ENCODE results near the gene ZBED6. TPM values are rescaled to one million over a fixed set of nuclear protein-coding genes. Genes with fewer than 3 reads are reported as not detected.
"Not testable (repeated sequence)": the region's sequence is repeated elsewhere in the genome, so short reads cannot be mapped to it uniquely, and the experiment has no call there.

The ZBED6 gene
- total and polyA plus RNA-seq, 4 donors: 2.4 to 14.1 (median 3.9) TPM

DNA sequence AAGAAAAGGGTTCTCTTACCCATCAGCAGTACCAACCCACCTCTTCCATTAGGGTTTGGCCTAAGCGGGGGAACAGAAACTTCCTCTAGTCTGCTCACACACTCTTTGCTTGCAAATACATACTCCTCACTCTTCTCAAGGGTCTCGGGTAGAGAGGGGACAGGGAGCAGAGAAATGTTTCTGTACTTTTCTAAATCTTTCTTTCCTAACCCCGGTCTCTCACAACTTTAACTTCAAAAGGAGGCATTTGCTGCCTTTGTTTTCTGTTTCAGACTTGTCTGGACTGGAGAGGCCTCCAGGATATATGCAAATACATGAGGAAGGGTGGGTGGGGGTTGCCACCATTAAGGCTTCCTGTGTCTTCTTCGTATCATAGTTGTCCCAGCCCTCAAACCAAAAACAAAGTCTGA, 41.0 kb upstream of the ZBED6 start:
- WGBS: 84% methylated on average over 4 of the region's 4 CpGs
- DNase-seq (ENCODE audit: low spot score): no peak
- Histone ChIP-seq H3K9ac (ENCODE audit: low read depth in 1 of 2, low read length in 2 of 2) (no peak overlapping the region), H3K9me3 (ENCODE audit: control insufficient read depth in 4 of 4, low read length in 3 of 4) (no peaks in the 10 kb centered on the region), H3K4me1 (ENCODE audit: control insufficient read depth in 4 of 4, insufficient read depth in 4 of 4, low read length in 3 of 4) (no peaks in the 10 kb centered on the region), H3K4me3 (ENCODE audit: low read depth in 1 of 3, low read length in 3 of 3) (no peak overlapping the region), H3K36me3 (ENCODE audit: control insufficient read depth in 4 of 4, insufficient read depth in 3 of 4, low read depth in 1 of 4, low read length in 3 of 4) (no peaks in the 10 kb centered on the region), H3K27me3 (ENCODE audit: control insufficient read depth in 4 of 4, insufficient read depth in 4 of 4, low read length in 3 of 4) (no peaks in the 10 kb centered on the region), H3K27ac (ENCODE audit: low read depth in 1 of 2, low read length in 2 of 2) (no peak overlapping the region)
- TF ChIP-seq HNF4A (conservative IDR thresholded peaks at IDR 0.05): no peak
- TF ChIP-seq JUND (IDR thresholded peaks at IDR 0.05): no peak
- no peak for TF ChIP-seq REST (IDR thresholded peaks at IDR 0.05)
- TF ChIP-seq FOXA2 (IDR thresholded peaks at IDR 0.05): no peak
- TF ChIP-seq EGR1 (IDR thresholded peaks at IDR 0.05; ENCODE audit: low read depth in 2 of 2): no peak
- no peak for TF ChIP-seq RAD21 (IDR thresholded peaks at IDR 0.05)

- Histone ChIP-seq H3K9ac (ENCODE audit: low read depth in 1 of 2, low read length in 2 of 2) (no peak overlapping the region), H3K4me1 (ENCODE audit: control insufficient read depth in 4 of 4, insufficient read depth in 4 of 4, low read length in 3 of 4) (no peaks in the 10 kb centered on the region), H3K27ac (ENCODE audit: low read depth in 1 of 2, low read length in 2 of 2) (no peak overlapping the region), H3K9me3 (ENCODE audit: control insufficient read depth in 4 of 4, low read length in 3 of 4) (no peaks in the 10 kb centered on the region), H3K4me3 (ENCODE audit: low read depth in 1 of 3, low read length in 3 of 3) (no peak overlapping the region), H3K27me3 (ENCODE audit: control insufficient read depth in 4 of 4, insufficient read depth in 4 of 4, low read length in 3 of 4) (no peaks in the 10 kb centered on the region), H3K36me3 (ENCODE audit: control insufficient read depth in 4 of 4, insufficient read depth in 3 of 4, low read depth in 1 of 4, low read length in 3 of 4) (no peaks in the 10 kb centered on the region)
- DNase-seq (ENCODE audit: low spot score): no peak
- 86% methylated on average over 4 of the region's 4 CpGs for WGBS
- TF ChIP-seq FOXA1 (IDR thresholded peaks at IDR 0.05): no peak
- no peak for TF ChIP-seq REST (IDR thresholded peaks at IDR 0.05)
- no peak for TF ChIP-seq CTCF (IDR thresholded peaks at IDR 0.05; ENCODE audit: low read depth, low read length, missing input control)
- no peak for TF ChIP-seq GABPA (IDR thresholded peaks at IDR 0.05 in 1 of 2, conservative IDR thresholded peaks at IDR 0.05 in 1 of 2)
- TF ChIP-seq NR2F2 (IDR thresholded peaks at IDR 0.05): no peak
- TF ChIP-seq JUND (IDR thresholded peaks at IDR 0.05): no peak
- TF ChIP-seq SP1 (IDR thresholded peaks at IDR 0.05): no peak
- no peak for TF ChIP-seq FOXA2 (IDR thresholded peaks at IDR 0.05)
- TF ChIP-seq YY1 (IDR thresholded peaks at IDR 0.05): no peak
- TF ChIP-seq EGR1 (IDR thresholded peaks at IDR 0.05; ENCODE audit: low read depth in 2 of 2): no peak
- no peak for TF ChIP-seq RXRA (IDR thresholded peaks at IDR 0.05)
- no peak for TF ChIP-seq HNF4G (IDR thresholded peaks at IDR 0.05)
- TF ChIP-seq, protein P1, sequence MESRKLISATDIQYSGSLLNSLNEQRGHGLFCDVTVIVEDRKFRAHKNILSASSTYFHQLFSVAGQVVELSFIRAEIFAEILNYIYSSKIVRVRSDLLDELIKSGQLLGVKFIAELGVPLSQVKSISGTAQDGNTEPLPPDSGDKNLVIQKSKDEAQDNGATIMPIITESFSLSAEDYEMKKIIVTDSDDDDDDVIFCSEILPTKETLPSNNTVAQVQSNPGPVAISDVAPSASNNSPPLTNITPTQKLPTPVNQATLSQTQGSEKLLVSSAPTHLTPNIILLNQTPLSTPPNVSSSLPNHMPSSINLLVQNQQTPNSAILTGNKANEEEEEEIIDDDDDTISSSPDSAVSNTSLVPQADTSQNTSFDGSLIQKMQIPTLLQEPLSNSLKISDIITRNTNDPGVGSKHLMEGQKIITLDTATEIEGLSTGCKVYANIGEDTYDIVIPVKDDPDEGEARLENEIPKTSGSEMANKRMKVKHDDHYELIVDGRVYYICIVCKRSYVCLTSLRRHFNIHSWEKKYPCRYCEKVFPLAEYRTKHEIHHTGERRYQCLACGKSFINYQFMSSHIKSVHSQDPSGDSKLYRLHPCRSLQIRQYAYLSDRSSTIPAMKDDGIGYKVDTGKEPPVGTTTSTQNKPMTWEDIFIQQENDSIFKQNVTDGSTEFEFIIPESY (IDR thresholded peaks at IDR 0.05): no peak
- no peak for TF ChIP-seq RAD21 (IDR thresholded peaks at IDR 0.05)
- TF ChIP-seq, protein P2, sequence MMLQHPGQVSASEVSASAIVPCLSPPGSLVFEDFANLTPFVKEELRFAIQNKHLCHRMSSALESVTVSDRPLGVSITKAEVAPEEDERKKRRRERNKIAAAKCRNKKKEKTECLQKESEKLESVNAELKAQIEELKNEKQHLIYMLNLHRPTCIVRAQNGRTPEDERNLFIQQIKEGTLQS (IDR thresholded peaks at IDR 0.05): no peak
- no peak for TF ChIP-seq MAX (IDR thresholded peaks at IDR 0.05)
- no peak for TF ChIP-seq HNF4A (conservative IDR thresholded peaks at IDR 0.05)
- TF ChIP-seq TAF1 (conservative IDR thresholded peaks at IDR 0.05): no peak
These were observed 39.4 kb upstream of the ZBED6 start for GRCh38 chr1:203756036-203756435.

DNA sequence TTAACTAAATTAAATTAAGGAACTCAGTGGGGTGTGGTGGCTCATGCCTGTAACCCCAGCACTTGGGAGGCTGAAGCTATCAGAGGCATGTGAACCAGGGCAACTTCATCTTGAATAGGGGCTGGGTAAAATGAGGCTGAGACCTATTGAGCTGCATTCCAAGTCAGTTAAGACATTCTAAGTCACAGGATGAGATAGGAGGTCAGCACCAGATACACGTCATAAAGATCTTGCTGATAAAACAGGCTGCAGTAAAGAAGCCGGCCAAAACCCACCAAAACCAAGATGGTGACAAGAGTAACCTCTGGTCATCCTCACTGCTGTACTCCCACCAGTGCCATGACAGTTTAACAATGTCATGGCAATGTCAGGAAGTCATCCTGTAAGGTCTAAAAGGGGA, 36.7 kb upstream of the ZBED6 start:
- DNase-seq (ENCODE audit: low spot score); H3K4me1 ChIP-seq (ENCODE audit: control insufficient read depth in 4 of 4, insufficient read depth in 4 of 4, low read length in 3 of 4); H3K36me3 ChIP-seq (ENCODE audit: control insufficient read depth in 4 of 4, insufficient read depth in 3 of 4, low read depth in 1 of 4, low read length in 3 of 4); H3K9ac ChIP-seq (ENCODE audit: low read depth in 1 of 2, low read length in 2 of 2); H3K27ac ChIP-seq (ENCODE audit: low read depth in 1 of 2, low read length in 2 of 2); H3K27me3 ChIP-seq (ENCODE audit: control insufficient read depth in 4 of 4, insufficient read depth in 4 of 4, low read length in 3 of 4); H3K4me3 ChIP-seq (ENCODE audit: low read depth in 1 of 3, low read length in 3 of 3); H3K9me3 ChIP-seq (ENCODE audit: control insufficient read depth in 4 of 4, low read length in 3 of 4): not testable (repeated sequence)
- WGBS: 94% methylated on average over 2 of the region's 2 CpGs
